ENCODE measurements around the gene CADPS2.
"Not testable (repeated sequence)": the region's sequence is repeated elsewhere in the genome, so short reads cannot be mapped to it uniquely, and the experiment has no call there.

The CADPS2 gene

DNA sequence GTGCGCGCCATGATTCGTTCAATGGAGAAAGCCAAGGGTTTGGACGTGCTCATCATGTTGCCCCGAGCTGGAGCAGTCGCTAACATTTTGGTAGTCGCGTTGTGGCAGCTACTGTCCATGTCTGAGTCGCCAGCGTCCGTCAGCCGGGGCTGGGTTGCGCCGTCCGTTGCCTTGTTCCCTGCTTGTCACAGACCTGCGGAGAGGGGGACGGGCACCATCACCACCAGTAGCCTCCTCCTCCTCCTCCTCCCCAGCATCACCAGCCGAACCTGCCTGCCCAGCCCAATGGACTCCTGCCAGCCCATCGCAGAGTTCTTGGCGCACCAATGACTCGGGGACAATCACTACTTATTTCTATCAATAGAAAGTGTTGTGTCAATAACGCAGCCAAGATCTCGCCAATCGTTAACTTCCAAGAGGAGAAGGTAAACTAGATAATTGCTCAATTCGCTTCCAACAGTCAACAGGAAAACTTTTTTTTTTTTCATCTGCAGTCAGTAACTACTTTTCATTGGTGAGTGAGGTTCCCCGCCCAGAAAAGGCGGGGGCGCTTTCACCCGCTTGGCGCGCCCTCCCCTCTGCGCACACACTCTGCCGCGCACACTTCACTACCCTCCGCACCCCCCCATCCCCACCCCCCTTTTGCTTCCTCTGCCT lies 581.8 kb downstream of the CADPS2 start, which contains the start of gene FEZF1:
TSS of gene FEZF1 (minus strand) at position 432 of the 657 bp plus-strand sequence. CDS start at position 119, 313 bp downstream.
- no peak for DNase-seq

DNA sequence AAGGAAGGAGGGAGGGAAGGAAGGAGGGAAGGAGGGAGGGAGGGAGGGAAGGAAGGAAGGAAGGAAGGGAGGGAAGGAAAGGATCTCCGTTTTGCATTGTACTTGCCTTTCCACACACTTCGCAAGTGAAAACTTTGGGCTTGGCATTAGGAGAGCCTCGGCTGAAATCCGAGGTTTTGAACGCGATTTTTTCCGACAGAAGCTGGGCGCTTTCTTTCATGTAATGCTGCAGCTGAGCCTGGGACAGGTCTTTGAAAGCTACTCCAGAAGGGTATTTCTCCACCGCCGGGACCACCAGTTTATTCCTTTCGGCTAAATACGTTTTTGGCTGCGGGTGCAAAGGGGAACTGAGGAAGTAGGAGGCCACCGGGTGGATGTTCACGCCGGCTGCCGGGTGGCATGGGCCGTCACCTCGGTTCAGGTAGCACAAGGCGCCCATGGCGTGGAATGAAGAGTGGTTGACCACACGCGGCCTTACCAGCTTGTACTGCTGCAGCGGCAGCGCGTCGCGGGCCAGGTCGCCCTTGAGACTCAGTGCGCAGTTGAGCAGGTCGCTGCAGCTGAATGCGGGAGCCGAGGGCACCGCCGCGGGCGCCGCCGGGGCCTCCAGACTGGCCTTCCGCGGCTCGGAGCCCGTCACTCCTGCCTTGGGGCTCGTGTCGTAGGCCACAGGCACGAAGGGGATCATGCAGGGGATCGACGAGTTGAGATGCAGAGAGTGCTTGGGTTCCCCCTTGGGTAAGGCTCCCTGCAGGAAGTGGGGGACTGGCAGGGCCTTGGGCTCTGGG lies 582.5 kb downstream of the CADPS2 start:
- DNase-seq: no peak

DNA sequence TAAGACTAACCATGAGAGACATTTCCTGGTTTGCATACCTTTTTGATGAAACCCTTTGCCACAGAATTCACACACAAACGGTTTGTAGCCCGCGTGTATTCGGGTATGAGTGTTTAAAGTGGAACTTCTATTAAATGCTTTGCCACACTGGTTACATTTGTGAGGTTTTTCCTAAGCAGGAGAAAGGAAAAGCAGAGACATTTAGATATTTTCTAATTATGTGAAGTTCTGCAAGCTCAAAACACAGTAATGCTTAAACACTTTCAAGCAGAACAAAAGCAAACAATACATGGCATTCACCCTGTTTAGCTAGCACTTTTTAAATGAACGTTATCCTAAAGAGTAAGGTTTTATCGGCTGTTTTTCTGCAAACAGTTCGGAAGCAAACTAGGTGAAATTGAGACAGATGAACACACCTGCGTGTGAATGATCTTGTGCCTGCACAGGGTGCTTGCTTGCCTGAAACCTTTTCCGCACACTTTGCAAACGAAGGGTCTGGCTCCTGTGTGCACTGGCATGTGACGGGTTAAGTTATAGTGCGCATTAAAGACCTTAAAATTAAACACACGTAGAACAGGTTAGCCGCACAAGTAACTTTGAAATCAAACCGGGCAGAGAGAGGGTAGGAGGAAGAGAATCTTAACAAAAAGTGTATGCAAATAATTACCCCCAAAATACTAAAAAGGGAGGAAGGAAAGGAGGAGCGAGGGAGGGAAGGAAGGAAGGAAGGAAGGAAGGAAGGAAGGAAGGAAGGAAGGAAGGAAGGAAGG lies 583.3 kb downstream of the CADPS2 start:
- DNase-seq: no peak

DNA sequence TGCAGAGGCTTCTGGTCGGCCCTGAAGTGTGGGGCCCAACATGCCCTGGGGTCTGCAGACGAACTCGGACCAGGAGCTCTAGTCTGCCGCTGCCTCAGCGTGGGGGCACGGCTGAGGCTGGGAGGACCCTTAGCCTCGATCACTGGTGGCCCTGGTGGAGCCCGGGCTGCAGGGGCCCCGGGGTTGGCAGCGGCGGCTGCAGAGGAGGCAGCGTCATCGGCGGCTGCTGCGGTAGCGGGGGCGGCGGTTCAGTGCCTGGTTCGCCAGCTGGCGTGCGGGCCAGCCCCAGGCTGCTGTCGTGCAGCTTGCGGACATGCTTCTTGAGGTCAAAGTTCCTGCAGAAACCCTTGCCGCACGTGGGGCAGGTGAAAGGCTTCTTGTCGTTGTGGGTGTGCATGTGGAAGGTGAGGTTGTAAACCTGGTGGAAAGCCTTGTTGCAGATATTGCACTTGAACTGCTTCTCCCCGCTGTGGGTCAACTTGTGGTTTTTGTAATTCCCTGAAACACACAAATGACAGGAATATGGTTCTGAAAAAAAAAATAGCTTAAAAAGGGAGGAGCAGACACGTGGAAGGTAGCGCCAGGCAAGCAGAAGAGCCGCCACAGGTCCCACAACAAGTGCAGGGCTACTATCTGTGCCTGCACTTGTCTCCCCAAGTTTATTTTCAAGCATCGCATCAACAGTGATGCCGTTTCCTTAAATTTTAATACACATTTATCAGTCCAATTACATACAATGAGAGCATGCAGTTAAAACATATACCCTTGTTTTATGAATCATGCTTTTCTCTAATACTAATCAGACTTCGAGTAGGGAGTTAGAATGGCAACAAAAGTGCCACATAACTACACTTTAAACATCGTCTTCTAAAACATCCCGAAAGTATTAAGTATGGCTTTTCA lies 584.2 kb downstream of the CADPS2 start:
- no peak for DNase-seq

GRCh38 chr7:122300956-122301833 lies 585.1 kb downstream of the CADPS2 start:
- DNase-seq: no peak

- DNase-seq: no peak
These were observed 585.9 kb downstream of the CADPS2 start for GRCh38 chr7:122300211-122300932.

DNA sequence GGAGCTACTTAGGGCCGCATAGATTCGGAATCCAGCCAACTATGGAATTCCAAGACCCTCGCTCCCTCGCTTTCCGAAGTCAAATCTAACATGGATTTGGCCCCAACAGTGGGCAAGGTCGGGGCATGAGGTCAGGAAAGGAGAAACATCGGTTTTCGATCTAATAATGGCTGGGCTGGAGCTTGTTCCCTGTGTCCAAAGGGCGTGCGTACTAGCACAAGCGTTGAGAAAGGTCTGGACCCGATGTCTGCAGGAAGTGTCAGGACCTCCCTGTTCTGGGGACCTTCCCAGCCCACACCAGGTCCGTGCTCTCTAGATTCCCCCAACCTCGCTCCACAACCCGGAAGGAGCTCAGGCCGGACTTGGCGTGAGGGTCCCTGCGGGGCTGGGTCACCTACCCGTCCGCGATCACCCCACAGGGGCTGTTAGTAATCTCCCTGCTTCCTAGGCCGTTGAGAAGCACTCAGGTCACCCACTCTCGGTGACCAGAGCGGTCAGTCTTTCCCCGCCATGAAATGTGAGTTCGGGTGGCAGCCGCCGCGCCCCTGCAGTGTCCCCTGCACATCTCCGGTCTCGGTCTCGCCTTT lies 586.5 kb downstream of the CADPS2 start:
- DNase-seq: no peak

DNA sequence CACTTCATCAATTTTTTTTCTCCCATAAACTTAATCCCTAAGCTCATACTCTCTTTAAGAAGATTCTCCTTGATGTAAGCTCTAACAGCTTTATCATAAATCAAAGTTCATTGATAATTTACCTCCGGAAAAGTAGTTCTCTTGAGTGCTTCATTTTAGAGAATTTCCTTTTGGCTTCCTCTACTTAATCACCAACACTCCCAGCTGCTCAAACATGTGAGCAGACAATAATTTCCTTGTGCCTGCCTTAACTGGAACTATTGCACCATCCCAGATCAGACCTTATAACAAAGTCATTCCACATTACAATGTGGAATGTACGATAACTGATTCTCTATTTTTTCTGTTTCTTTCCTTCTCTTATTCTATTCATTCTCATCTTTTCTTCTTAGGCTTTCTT lies 587.6 kb downstream of the CADPS2 start:
- no peak for DNase-seq

GRCh38 chr7:122298131-122298530 lies 588.1 kb downstream of the CADPS2 start:
- no peak for DNase-seq

DNA sequence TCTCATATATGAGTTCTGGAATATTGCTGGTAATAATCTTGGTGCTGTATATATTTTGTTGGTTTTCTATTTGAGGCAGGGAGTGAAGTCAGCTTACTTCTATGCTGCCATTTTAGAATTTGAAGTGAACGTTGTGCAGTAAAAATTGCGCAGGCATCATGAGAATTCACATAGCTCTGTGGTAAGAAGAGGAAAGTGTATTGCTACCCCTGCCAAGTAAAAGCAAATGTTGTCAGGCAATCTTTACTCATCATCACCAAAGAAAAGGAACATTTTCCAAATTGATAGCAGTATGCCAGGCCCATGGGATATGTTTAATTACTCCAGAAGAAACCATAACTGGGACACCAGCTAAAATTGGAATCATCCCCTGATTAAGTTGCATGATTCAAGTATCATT lies 595.1 kb downstream of the CADPS2 start:
- DNase-seq: no peak

DNA sequence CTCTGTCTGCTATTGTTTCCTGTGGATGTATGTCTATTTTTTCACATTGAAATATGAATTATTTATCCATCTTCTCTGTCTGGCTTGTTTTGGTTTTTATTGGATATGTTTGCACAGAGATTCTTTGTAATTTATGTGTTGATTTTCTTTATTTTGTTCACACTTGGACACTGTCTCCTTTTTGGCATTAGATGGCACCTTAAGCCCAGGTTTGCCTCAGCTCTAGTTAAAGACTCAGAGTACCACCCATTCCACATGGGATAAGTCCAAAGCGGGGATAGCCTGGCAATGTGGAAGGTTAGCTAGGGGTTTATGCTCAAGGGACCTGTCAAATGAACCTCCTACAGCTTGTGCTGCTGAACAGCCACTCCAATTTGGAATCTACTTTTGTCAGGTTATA lies 595.8 kb downstream of the CADPS2 start:
- DNase-seq: no peak

DNA sequence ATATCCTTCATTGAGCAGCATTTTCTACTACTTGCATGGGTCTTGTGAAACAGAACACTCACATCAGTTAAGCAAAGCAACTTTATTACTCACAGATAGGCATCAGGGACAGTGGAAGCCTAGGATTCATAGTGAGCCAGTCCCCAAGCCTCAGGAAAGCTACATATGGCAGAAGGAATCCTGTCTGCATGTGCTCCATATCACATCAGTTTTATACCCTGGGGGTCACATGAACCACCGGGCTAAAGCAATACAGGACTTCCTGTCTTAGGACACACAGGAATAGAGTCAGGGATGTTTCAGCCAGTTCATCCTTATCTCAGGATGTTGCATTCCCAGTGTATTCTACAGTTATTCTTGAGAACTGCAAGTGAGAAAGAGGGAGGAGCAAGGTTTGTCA lies 596.8 kb downstream of the CADPS2 start:
- DNase-seq: no peak

- DNase-seq: not testable (repeated sequence)
These were observed 601.7 kb downstream of the CADPS2 start for GRCh38 chr7:122284608-122285007.

GRCh38 chr7:122273117-122273516 lies 613.1 kb downstream of the CADPS2 start:
- DNase-seq: no peak

- DNase-seq: no peak
These were observed 617.0 kb downstream of the CADPS2 start for GRCh38 chr7:122269241-122269640.
